Activated CD4-positive, alpha-beta T cell treated with anti-CD3 and anti-CD28 coated beads, Interleukin-2, amount 50 U/mL, for 48 hours (primary cell): Measurements from ENCODE around the gene NACC2.

Experiments
- DNase-seq, 2 experiments: peaks; one replicate each; pipeline ENCODE4 v3.0.0-alpha.2; 2020

NACC2 gene

DNA sequence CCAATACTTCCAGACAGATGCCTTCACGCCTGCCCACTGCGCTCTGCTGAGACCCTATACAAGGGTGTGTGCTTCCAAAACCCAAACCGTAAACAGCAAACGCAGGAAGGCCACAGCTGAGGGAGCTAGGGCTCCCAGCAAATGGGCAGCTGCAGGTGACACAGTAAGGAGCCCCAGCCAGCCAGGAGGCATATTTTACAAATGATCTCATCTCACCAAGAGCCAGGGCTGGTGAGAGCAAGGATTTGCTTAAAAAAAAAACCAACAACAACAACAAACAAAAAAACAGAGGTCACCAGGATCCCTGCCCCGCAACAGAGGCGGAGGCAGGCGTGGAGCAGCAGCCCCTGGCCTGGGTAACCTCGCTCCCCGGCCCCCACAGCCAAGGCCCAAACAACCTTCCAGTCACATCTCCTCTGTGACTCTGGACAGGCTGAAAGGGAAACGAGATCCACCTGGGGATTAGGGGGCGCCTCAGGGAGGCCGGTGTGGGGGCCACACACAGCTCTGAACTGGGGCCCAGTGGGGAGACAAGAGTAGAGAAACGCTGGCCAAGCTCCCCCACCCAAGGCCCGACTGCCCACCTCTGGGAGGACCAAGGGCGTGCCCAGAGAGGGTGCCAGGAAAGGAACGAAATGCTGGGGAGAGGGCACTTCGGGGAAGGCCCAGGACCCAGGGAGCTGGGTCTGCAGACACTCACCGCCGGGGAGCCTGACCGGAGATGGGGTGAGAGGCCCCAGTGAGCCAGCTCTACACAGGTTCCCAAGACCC is 3.3 kb downstream of the NACC2 start:
- no peak for DNase-seq

GRCh38 chr9:136090768-136091581 is 4.1 kb downstream of the NACC2 start:
- DNase-seq = no peak

- no peak for DNase-seq
Observed at GRCh38 chr9:136090056-136090735, 4.9 kb downstream of the NACC2 start.

DNA sequence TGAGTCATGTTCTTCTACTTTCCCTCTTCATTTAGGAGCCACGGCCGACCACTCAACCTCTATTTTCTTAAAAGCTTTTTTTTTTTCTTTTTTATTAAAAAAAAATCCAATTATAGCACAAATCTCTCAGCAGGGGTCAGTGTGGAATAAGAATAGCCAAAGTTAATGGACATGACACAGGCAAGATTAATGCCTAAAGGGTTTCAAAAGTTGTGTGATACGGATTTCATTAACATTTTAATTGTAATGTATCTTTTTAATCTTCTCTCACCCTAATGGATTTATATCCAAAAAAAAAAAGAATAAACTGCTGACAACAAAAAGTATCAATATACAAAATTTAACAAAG is 5.4 kb downstream of the NACC2 start:
- DNase-seq = no peak

- DNase-seq = no peak
Observed at GRCh38 chr9:136088939-136089696, 6.0 kb downstream of the NACC2 start.

DNA sequence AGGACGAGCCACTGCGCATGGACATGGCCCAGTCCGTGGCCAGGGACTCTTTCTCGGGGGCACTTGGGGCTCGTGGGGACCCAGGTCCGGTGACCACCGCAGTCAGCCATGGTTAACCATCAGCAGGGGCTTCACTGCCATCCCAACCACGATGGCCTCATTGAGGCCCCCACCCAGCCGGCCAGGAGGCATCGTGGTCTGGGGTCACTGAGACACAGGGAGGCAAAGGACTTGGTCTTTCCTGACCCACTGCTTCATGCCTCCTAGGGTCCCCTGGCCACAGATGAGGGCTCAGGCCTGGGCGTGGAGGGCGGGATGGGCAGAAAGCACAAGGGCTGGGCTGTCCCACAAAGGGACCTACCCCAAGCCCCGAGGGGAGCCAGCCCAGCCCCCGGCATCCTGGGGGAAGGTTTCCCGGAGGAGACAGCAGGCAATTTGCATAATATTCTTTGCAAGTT is 6.6 kb downstream of the NACC2 start:
- no peak for DNase-seq

- DNase-seq = no peak
Observed at GRCh38 chr9:136087741-136088480, 7.2 kb downstream of the NACC2 start.

DNA sequence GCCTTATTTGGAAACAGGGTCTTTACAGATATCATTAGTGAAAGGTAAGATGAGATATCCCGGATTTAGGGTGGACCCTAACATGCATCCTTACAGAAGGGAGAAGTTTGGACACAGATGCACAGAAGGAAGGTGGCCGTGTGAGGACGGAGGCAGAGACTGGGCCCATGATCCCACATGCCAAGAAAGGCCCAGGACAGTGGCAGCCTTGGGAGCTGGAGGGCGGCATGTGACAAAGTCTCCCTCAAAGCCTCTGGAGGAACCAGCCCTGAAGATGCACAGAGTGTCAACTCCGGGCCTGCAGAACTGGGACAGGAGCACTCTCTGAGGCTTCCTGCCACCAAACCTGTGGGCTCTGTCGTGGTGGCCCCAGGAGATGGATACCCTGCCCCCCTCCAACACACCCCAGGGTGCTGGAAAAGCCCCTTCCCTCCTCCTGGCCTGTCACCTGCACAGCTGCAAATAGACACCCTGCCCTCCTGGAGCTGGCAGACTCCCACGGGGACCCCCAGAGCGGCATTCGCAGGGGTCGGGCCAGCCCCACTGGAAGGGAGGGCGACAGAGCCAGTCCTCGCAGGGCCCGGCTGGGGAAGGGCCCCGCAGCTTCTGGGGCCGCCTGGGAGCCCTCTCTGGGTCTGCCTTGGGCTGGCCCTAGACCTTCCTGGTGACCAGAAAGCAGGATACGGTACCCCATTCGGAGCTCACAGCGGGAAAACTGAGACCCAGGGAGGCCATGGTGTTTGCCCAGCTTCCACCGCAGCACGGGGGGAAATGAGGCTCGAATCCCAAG is 7.9 kb downstream of the NACC2 start:
- no peak for DNase-seq

DNA sequence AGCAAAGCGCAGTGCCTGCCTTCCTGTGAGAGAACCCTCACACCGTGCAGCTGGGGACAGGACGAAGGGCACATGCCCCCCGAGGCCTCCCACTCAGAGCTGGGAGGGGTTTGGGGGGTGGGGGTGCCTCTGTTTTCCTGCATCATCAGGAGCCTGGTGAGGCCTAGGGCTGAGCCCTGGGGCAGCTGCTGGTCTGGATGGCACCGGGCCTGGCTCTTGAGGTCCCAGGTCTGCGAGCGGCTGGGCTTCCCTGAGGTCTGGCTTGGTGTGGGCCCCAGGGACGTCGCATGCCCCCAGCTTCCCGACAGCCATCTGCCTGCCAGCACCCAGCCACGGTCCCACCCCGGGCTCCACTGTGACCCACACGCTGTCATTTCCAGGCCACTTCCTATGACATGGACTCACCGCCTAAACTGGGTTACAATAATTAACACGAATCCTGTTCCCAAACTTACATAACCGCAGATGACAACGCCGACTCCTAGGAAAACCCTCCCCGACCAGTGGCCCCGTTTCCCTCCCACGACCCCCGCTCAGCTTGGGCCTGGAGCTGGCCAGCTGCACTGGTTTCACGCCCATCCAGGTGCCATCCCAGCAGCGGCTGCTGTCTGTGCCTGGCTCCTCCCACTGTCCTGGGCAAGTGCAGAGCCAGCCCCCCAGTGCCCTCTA is 8.7 kb downstream of the NACC2 start:
- no peak for DNase-seq

DNA sequence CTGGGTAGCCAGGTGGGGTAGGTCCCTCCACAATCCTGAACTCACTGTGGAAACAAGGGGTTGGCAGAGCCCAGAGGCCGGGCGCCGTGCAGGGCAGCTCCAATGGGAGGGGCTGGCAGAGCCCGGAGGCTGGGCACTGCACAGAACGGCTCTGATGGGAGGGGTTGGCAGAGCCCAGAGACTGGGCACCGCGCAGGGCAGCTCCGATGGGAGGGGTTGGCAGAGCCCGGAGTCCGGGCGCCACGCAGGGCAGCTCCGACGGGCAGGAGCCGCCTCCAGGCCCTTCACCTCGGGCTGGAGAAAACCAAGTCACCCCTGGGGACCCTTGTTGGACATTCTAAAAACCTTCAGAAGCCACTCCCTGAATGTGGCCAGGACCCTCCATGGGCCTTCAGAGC is 9.3 kb downstream of the NACC2 start:
- DNase-seq = no peak

GRCh38 chr9:136084063-136084944 is 10.8 kb downstream of the NACC2 start:
- no peak for DNase-seq

GRCh38 chr9:136083558-136084062 is 11.5 kb downstream of the NACC2 start:
- no peak for DNase-seq

GRCh38 chr9:136082496-136083361 is 12.4 kb downstream of the NACC2 start:
- no peak for DNase-seq

DNA sequence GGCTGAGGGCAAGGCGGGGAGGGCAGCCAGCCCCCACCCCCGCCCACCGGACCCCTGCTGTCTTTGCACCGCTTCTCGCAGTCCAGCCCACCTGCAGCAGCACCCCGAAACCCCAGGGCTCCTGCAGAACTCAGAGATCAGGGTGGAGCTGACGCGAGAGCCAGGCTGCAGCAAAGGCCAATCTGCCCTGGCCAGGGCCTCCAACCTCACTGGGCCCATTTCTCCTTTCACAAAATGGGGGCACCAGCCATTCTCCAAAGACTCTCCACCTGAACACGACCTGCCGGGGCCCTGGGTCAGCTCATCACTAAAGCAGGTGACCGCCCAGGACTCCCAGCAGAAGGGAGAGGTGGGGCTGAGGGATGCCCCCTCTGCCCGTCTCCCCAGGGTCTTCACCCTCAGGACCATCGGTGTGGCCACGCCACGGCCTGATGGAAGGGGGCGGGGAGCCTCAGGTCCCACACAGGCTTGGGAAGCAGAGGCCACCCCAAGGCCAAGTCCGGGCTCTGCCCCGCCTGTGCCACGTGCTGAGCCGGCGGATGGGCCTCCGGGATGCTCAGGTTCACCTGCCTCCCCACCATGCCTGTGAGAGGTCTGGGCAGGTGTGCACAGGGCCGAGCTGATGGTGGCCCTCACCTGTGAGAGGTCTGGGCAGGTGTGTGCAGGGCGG is 13.1 kb downstream of the NACC2 start:
- DNase-seq = no peak

DNA sequence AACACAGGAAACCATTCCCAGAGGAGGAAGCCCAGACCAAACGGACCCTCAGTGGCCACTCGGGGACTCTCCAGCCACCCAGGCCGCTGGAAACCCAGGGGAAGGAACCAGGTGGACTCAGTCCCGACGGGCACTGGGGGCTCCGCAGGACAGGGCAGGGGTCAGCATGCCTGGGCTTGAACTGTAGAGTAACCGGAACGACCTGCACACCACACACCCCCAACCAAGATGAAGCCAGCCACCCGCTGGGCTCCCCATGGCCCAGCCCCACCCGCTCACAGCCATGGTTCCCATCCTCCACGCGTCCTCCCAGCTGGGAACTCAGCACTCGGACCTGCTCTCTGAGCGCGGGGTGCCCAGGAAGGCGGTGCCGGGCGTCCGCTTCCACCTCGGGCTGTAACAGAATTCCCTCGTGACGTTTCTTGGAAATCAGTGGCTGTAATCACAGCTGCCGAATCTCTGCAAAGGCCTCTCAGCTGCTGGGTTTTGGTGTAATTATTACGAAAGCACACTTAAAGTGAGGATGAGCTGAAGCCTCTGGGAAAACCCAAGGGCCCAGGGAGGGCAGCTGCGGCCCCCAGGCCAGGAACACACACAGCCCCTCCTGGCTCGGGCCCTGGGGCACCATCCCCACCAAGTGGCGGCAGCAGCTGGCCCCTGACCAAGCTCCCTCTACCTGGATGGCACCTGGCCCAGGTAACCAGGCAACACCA is 13.8 kb downstream of the NACC2 start:
- DNase-seq = no peak

- DNase-seq = no peak
Observed at GRCh38 chr9:136080716-136081112, 14.4 kb downstream of the NACC2 start.

- DNase-seq = no peak
Observed at GRCh38 chr9:136079916-136080246, 15.2 kb downstream of the NACC2 start.
